ENCODE measurements around the gene UFD1. TPM values are rescaled to one million over a fixed set of nuclear protein-coding genes. Genes with fewer than 3 reads are reported as not detected.

The UFD1 gene
- total and polyA plus RNA-seq, 2 of the 4 experiments (the other 2 are of a cell fraction), result 149 to 152 TPM

GRCh38 chr22:19505735-19506126, 26.7 kb upstream of the UFD1 start:
- Histone ChIP-seq H3K27ac (ENCODE audit: insufficient read depth, low read length) (no peak overlapping the region), H2BK120ac (ENCODE audit: low read depth, low read length) (no peak overlapping the region), H2AK5ac (ENCODE audit: low read depth, low read length) (no peak overlapping the region), H3K4me2 (ENCODE audit: low read depth, low read length) (no peak overlapping the region), H3K9ac (ENCODE audit: low read depth, low read length) (no peak overlapping the region), H4K8ac (ENCODE audit: low read depth in 2 of 2, low read length in 2 of 2) (no peak overlapping the region), H2AFZ (replicated peaks; ENCODE audit: low read length, poor library complexity) (no peak overlapping the region), H2AK9ac (replicated peaks; ENCODE audit: low read depth, low read length, poor library complexity) (no peak overlapping the region), H3K4me1 (ENCODE audit: control insufficient read depth, insufficient read depth, low read length) (no peaks in the 10 kb centered on the region), H2BK20ac (ENCODE audit: low read depth, low read length) (no peak overlapping the region), H3K56ac (ENCODE audit: extremely low read depth, insufficient read depth, low read length) (no peak overlapping the region), H3K14ac (replicated peaks; ENCODE audit: low read depth, low read length) (no peak overlapping the region), H2BK15ac (ENCODE audit: low read depth, low read length) (no peak overlapping the region), H3K4me3 (ENCODE audit: insufficient read depth, low read depth, low read length) (no peak overlapping the region), H3K23ac (ENCODE audit: low read depth, low read length) (no peak overlapping the region), H3K18ac (ENCODE audit: low read depth, low read length) (no peak overlapping the region), H2BK5ac (ENCODE audit: low read depth, low read length, poor library complexity, severe bottlenecking) (no peak overlapping the region), H3K36me3 (ENCODE audit: control insufficient read depth, insufficient read depth, low read length) (peaks cover 2% of the 10 kb centered on the region; the same call in 1 of the 2 replicates), H4K20me1 (ENCODE audit: insufficient read depth, low read length) (no peaks in the 10 kb centered on the region; the same call in 1 of the 2 replicates), H4K91ac (ENCODE audit: insufficient read depth, low read depth, low read length) (no peak overlapping the region), H3K4ac (ENCODE audit: low read depth, low read length) (no peak overlapping the region), H3K27me3 (ENCODE audit: control insufficient read depth, insufficient read depth, low read length) (no peaks in the 10 kb centered on the region), H3K79me1 (ENCODE audit: low read depth in 1 of 2, low read length in 2 of 2) (no peaks in the 10 kb centered on the region), H3K9me1 (ENCODE audit: insufficient read depth, low read length) (no peaks in the 10 kb centered on the region), H4K5ac (ENCODE audit: low read depth, low read length) (no peak overlapping the region), H3K9me3 (ENCODE audit: control insufficient read depth, insufficient read depth, low read length) (no peaks in the 10 kb centered on the region)
- WGBS, 2 experiments (ENCODE audit: extremely low coverage in 2 of 2, insufficient read length in 1 of 2), result no CpG with 5 or more reads among the region's 5 CpGs
- ChIA-PET CTCF (no interaction called here), POLR2A (ENCODE audit: unreplicated experiment) (no interaction called here)
- ATAC-seq (ENCODE audit: low read depth) (no peak), DNase-seq (no peak)
- intact Hi-C loops (cut with micrococcal nuclease), result no loop called here
- in situ Hi-C loops (cut with MboI; ENCODE audit: low sequenced_read_pairs), result no loop called here
- dilution Hi-C loops (cut with HindIII; ENCODE audit: low sequenced_read_pairs, unreplicated experiment), result no loop called here
- BruUV-seq (replicated peaks), result no TSS peak
- TF ChIP-seq MAFK (IDR thresholded peaks at IDR 0.05; ENCODE audit: low read depth, low read length) (no peak), CTCF (conservative IDR thresholded peaks at IDR 0.05; ENCODE audit: low read depth, low read length) (no peak), MXI1 (IDR thresholded peaks at IDR 0.05; ENCODE audit: borderline replicate concordance, low read depth, low read length) (no peak), SMC3 (IDR thresholded peaks at IDR 0.05; ENCODE audit: low read depth, low read length) (no peak), POLR2A (IDR thresholded peaks at IDR 0.05; ENCODE audit: low read depth, low read length) (no peak), BHLHE40 (IDR thresholded peaks at IDR 0.05; ENCODE audit: low read depth, low read length) (no peak), USF2 (IDR thresholded peaks at IDR 0.05; ENCODE audit: low read depth, low read length) (no peak), CEBPB (IDR thresholded peaks at IDR 0.05; ENCODE audit: low read depth, low read length) (no peak)
